ENCODE data around the gene OR2M2. TPM values are rescaled to one million over a fixed set of nuclear protein-coding genes. Genes with fewer than 3 reads are reported as not detected.

The OR2M2 gene
- total and polyA plus RNA-seq, 9 of the 15 experiments (the other 6 are each of a cell fraction or from before 2014, with no cell fraction given): not detected

- H3K4me2 ChIP-seq (ENCODE audit: insufficient read depth, low read length): no peak overlapping the region
- 0% methylated on average over 1 of the region's 1 CpG for WGBS (ENCODE audit: insufficient coverage, low coverage, missing lambda C conversion rate)
- no peak overlapping the region for H3K27ac ChIP-seq (ENCODE audit: extremely low read depth, low read depth, low read length)
- H3K9me1 ChIP-seq (ENCODE audit: control insufficient read depth, insufficient read depth, low read length): no peaks in the 10 kb centered on the region
- ATAC-seq (no peak), DNase-seq (ENCODE audit: extremely low read depth in 1 of 4, low spot score in 3 of 4) (no peak), FAIRE-seq (no peak)
- no peak overlapping the region for H3K9ac ChIP-seq (ENCODE audit: insufficient read depth in 1 of 2, low read depth in 2 of 2, low read length in 2 of 2)
- no peaks in the 10 kb centered on the region for H3K4me1 ChIP-seq (replicated peaks in 1 of 2; ENCODE audit: control insufficient read depth in 2 of 2, insufficient read depth in 2 of 2, low read length in 2 of 2)
- no TSS peak for BruUV-seq (replicated peaks)
- TF ChIP-seq DMBX1 (CRISPR knock-in tag; IDR thresholded peaks at IDR 0.05; ENCODE audit: borderline replicate concordance): no peak
- TF ChIP-seq ZNF316 (IDR thresholded peaks at IDR 0.05): peak; percentile 30; the same call in 1 of the 2 replicates
- TF ChIP-seq AFF1 (IDR thresholded peaks at IDR 0.05; ENCODE audit: low read depth in 1 of 2, partially characterized antibody in 2 of 2): peak in 1 of 2 experiments; percentile 92
- TF ChIP-seq HMGN3 (IDR thresholded peaks at IDR 0.05; ENCODE audit: borderline replicate concordance, extremely low read depth, insufficient read length, low read depth, low read length): no peak
- H2AFZ ChIP-seq (ENCODE audit: low read depth, low read length): no peak overlapping the region
- H3K27me3 ChIP-seq (ENCODE audit: control insufficient read depth in 2 of 2, insufficient read depth in 2 of 2, low read length in 2 of 2): no peaks in the 10 kb centered on the region
- H3K79me2 ChIP-seq (ENCODE audit: control insufficient read depth, insufficient read depth, low read length): no peaks in the 10 kb centered on the region
- no peaks in the 10 kb centered on the region for H4K20me1 ChIP-seq (replicated peaks; ENCODE audit: control insufficient read depth, insufficient read depth, low read length)
- ChIA-PET POLR2A (no interaction called here), CTCF (ENCODE audit: low intra/inter-chr PET ratio) (no interaction called here)
- intact Hi-C loops (cut with micrococcal nuclease): no loop called here
- no peaks in the 10 kb centered on the region; the same call in 1 of the 2 replicates for H3K9me3 ChIP-seq (replicated peaks; ENCODE audit: control insufficient read depth, insufficient read depth, low read depth, low read length)
- no peak overlapping the region for H3K4me3 ChIP-seq
- in situ Hi-C loops (cut with MboI): no loop called here
- H3K36me3 ChIP-seq (ENCODE audit: control insufficient read depth, insufficient read depth, low read length): no peaks in the 10 kb centered on the region
Observed at GRCh38 chr1:248194117-248194516, 19.5 kb downstream of the OR2M2 start.
